GM21515 (cell line): Measurements from ENCODE around the gene KRABD2.
A peak's percentile ranks its signal among the peaks of the same experiment; 100 is the strongest.
"Not testable (repeated sequence)": the region's sequence is repeated elsewhere in the genome, so short reads cannot be mapped to it uniquely, and the experiment has no call there.

Experiments used
- ATAC-seq: cut with Tn5 transposase; IDR thresholded peaks from one replicate; pipeline ENCODE4 v1.9.1; 2021; ENCODE audit not compliant: unreplicated experiment

KRABD2 gene

DNA sequence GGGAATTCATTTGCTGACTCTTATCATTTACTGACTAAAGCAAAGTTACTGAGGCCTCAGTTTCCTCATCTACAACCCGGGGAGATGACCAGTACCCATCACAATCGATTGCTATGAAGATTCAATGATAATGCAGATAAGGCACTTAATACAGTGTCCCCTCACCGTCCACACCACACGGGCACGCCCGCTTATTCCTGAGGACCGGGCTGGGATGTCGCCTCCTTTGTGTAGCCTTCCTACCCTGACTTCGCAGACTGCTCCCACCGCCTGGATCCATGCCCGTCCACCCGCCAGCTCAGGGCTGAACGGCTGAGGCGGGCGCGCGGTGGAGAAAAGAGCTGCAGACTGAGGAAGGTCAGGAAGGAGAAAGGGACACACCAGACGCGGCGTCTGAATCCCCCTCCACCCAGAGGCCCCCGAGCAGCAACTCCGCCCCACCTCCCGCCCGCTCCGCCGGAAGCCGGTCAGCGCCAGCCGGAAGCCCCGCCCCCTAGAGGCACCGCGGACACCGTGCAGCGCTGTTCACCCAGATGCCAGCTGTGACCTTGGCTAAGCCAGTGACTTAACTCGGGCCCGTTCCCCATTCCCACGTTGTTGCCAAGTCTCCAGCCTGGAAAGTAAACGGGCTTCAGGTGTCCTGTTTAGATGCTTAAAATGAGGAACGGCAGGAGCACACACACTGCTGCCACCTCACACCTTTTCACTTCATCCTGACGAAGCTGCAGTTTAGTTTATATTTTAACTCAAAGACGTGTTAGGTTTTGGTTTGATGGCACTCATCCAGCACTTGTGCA, at the start of gene KRABD2:
Gene KRABD2, minus strand, starts transcription at position 434 of the 797 bp plus-strand sequence.
- ATAC-seq, result peak; percentile 91

DNA sequence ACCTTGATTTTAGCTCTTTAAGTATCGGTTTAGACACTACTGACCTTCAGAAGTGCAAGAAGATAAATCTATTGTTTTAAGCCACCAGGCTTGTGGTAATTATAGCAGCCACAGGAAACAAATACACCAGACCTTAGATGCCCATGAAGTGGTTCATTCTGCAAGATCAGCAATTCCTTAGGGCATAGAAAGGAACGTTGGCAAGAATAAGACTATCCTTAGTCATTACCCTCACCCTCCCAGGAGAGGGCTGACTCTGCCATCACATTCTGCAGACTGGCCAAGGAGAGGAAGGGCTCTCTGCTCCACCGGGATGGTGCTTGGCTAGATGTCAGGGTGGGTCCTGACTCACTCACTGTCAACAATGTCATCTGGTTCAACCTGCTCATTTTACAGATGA, 45.1 kb upstream of the KRABD2 start:
- ATAC-seq, result no peak

DNA sequence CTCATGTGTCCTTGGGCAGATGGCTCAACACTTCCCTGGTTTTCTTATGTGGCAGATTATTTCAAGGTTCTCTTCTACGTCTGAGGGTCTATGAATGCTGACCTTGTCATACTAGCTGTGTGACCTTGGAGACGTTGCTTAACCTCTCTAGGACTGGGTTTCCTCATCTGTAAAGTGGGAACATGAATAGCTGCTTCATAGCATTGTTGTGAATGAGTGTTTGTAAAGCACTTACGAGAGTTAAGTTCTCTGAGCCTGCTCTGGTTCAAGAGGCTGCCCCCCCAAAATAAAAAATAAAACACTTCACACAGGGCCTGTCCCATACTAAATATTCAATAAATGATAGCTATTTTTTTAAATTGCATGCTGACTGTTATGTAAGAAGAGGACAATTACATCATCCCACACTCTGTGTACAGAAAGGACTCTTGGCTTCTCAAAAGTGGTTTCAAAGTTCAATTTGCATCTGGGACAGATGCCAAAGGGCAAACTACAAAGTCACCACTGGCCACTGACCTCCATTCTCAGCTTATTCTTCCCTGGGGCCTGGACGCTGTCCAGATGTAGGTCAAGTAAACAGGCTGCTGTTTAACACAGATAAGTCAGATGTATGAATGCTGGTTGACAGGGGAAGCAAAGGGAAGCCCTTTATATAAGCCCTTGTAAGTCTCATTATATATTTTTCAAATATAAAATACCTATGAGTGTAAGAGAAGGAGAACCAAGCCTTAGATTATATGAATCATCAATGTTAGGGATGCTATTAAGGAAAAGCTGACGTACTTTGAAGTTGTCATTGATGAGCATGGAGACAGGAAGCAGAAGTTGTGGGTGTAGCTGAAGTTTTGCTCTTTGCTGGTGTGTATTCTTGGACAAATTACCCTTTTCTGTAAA, 43.8 kb upstream of the KRABD2 start:
- no peak for ATAC-seq

DNA sequence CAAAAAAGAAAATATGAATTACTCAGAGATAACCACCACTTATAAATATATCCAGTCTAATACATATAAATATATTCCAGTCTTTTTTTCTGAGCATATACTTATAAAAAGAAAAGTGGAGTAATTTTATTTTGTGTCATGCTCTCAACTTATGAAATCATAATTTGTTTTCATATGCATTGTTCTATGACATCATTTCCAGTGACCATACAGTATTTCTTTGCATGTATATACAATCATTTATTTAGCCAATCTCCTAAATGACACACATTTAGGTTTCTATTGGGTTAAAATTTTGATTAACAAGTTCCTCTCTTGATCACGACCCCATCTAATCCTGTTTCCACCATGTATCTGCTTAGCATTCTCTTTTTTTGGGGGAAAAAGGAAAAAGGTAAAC, 42.8 kb upstream of the KRABD2 start:
- no peak for ATAC-seq

DNA sequence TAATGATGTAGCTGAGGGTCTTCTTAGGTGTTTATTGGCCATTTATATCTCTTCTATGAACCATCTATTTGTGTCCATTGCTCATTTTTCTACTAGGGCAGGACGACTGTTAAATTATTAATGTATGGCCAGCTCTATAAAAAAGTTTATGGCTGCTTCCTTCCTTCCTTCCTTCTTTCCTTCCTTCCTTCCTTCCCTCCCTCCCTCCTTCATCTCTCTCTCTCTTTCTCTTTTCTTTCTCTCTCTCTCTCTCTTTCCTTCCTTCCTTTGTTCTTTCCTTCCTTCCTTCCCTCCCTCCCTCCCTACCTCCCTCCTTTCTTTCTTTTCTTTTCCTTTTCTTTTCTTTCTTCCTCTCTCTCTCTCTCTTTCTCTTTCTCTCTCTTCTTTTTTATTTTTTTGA, 42.0 kb upstream of the KRABD2 start:
- no peak for ATAC-seq

DNA sequence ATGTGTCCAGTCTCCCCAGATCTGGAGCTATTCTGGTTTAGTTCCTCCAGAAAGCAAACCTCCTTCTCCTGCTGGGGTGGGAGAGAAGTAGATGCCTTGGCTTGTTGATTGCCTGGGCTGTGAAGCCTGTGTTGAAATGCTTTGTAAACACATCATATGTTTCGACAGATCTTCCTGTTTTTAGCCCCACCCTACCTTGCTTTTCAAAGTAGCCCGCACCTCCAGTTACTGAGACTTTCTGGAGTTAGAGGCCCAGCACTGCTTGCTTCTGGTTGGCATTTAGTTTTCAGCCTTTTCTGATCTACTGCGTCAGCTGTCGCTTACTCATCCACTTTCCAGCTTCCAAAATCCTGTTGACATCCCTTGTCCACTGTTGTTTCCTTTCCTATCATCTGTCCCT, 41.3 kb upstream of the KRABD2 start:
- ATAC-seq, result no peak

DNA sequence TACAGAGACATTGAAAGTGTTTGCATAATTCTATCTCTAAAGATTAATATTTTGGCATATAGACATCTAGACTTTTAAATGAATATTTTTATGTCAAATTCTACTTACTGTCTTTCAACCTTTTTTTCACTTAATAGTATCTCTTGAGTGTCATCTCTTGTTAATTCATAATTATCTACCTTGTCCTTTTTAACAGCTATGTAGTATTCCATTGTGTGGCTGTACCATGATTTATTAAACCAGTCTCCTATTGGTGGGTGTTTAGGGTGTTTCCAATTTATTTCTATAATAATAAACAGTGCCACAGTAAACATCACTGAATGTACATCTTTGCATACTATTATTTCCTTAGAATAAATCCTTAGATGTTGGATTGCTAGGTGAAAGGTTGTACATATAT, 37.4 kb upstream of the KRABD2 start:
- no peak for ATAC-seq

DNA sequence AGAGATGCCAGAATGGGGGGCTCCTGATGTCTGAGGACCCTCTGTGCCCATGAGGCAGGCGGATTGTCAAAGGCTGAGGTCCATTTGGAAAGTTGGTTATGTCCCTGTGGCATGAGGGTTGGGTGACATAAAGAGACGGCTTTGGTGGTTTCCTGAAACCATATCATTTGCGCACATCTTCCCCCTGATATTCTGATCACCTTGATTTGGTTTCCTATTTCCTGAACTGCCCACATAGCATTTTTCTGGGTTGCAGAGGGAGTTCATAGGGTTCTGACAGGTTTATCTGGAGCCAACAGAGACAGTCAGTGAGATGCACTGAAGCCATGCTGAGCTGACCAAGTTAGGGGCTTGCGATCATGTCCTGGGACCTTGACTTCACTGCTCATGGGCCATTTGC, 36.8 kb upstream of the KRABD2 start:
- no peak for ATAC-seq

DNA sequence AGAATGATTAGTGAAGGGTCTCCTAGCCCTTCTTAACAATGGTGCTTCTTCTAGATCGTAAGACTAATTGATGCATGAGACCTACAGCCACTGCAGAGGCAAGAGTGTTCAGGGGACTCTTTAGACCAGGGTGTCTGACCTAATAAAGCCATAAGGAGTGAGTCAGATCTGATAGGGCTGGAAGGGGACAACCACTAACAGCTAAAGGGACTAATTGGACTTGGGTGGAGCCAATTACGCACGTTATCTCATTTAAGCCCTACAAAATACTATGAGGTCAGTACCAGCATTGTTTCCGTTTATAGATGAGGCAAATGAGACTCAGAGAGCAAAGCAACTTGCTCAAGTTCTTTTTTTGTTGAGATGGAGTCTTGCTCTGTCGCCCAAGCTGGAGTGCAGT, 35.6 kb upstream of the KRABD2 start:
- no peak for ATAC-seq

DNA sequence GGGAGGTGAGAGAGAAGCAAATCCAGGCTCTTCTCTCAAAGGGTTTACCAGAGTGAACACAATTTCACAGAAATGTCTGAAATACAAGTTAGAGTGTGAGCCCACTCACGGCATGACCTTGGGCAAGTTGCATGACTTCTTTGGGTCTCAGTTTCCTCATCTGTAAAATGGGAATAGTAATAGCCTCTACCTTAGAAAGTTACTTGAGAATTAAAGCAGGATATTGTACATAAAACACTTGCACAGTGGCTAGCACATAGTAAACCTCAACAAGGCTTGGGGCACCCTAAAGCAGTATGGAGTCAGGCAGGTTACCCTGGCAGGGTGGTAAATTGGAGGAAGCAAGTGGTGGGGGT, 34.4 kb upstream of the KRABD2 start:
- no peak for ATAC-seq

DNA sequence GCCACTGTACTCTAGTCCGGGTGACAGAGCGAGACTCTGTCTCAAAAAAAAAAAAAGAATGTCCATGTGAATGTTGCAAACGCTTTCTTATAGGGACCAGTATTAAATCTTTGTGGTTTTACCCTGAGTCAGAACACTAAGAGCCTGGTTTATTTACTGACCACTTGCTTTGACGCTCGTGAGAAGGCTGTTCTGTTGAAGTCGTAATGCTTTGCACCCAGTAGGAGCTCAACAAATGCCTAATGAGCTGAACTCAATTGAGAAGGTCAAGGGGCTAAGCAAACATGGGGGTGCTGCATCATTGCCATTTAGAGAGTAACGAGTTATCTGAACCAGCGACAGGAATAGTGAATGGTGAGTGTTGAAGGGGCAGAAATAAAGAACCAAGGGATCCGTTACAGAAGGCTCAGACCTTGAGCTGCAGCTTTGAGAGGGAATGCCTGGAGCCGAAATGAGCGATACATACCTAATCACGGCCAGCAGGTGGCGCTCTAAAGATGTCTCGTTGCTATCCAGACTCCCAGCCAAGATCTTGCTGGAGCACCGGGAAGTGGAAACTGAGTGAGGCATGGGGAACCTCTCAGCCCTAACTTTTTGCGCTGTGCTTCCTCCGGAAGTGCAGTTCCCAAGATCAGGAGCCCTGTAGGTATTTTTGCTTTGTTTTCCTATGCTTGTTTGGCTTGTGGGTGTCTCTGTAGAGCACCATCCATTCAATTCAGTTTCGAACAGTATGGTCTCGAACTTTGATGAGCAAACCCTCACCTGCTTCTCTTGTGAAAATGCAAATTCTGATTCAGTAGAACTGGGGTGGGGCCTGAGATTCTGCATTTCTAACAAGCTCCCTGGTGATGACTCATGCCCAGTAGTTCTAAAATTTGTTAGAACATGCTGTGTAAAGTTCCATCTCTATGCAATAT, 33.7 kb upstream of the KRABD2 start:
- ATAC-seq, result no peak

DNA sequence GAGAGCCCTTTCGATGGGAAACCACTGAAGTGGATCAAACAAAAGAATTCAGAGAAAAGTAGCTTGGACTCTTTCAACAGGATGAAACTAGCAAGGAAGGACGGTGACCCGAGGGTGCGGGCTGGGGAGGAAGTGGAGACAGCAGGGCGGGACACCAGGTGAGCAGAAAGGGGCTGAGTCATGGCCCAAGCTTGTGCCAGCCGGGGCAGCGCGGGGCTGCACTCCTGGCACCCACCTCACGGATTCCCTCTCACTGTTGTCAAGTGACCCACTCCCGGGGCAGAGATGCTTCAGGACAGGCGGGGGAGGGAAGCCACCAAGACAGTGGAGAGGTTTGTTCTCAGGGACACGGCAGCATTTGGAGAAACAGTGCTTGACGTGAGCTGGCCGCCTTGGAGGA, 31.9 kb upstream of the KRABD2 start:
- no peak for ATAC-seq

DNA sequence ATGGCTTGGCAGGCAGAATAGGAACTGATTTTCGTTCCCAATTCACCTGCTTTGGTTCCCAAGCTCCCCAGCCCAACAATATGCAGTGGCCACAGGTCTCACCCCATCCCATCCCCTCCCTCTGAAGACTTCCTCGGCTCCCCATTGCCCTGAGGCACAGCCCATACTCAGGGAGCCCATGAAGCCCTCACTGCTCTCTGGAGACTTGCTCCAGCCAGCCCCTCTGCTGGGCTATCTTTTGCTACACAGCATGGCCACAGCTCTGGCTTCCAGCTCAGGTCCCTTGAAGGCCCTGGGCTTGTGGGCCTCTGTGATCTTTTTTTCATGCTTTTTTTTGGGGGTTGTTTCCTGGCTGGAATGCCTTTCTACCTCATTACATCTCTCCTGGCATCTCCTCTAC, 29.7 kb upstream of the KRABD2 start:
- ATAC-seq, result no peak

DNA sequence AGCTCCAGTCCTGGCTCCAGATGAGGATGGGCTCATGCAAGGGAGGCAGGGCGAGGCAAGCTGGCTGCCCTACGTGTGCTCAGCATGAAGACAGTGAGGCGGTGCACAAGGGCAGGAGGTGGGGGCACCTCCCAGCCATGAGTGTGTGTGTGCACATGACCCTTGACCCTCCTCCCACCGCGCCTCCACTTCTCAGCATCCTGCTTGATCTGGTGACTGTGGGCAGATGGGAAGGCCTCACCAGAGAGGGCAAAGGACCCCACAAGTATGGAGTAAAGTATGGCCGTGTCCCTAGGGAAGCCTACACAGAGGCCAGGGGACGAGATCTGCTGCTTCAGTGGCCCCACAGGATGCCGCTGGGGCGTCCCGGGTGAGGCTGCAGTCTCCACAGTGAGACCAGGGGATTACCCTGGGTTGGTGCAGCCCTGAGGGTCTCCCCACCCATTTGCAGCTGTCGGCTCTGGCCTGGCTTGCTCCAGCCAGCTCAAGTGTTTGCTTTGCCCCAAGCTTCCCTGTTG, 29.1 kb upstream of the KRABD2 start:
- no peak for ATAC-seq

DNA sequence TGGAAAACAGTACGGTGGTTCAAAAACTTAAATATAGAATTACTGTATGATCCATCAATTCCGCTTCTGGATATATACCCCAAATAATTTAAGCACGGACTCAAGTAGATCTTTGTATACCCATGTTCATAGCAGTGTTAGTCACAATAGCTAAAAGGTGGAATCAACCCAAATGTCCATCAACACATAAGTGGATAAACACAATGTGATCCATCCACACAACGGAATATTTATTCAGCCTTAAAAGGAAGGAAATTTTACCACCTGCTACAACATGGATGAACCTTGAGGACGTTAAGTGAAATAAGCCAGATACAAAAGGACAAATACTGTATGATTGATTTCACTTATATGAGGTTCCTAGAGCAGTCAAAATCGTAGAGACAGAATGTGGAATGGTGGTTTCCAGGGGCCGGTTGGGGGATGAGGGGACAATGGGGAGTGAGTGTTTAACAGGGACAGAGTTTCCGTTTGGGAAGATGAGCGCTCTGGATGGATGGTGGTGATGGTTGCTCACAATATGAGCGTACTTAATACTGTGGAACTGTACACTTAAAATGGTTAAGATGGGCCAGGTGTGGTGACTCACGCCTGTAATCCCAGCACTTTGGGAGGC, 26.5 kb upstream of the KRABD2 start:
- ATAC-seq, result no peak

DNA sequence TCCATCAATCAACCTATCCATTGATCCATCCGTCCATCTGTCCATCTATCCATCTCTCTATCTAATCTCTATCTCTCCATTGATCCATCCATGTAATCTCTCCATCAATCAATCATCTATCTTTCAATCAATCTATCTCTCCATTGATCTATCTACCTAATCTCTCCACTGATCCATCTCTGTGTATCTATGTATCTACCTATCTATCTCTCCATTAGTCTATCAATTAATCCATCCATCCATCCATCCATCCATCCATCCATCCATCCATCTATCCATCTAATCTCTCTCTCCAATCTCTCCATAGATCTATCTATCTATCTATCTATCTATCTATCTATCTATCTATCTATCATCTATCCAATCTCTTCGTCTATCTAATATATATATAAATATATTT, 24.6 kb upstream of the KRABD2 start:
- no peak for ATAC-seq

DNA sequence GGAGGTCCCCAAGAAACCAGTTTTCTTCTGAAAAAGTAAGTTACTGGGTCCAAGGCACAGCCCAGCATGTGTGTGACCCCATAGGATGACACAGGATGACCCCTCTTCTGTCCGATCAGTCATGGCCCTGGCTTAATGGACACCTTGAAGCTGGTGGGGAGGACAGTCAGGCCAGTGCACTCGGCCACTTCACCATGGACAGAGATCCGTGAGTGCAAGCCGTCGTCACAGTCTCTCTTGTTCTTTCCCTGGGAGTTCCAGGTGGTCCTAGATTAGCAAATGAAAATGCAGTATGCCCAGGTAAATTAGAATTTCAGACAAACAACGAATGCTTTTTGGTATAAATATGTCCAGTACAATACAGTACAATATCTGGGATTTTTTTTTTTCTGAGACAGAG, 22.5 kb upstream of the KRABD2 start:
- ATAC-seq, result no peak

DNA sequence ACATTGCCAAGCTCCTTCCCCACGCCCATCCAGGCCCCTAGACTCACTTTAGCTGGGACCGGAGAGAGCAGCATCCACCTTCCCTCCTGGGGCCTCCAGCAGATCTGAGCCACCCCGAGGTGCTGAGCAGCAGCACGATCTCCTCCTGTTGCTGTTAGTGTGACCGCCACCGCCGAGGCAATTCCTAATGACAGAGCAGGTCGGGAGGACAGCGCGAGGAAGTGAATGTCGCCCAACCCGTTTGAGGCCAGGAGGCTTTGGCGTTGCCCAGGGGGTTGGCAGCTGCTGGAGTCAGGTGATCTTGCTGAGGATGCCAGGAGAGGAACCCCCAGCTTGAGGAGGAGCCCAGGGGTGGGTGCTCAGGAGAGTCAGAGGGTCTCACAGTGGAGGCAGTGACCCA, 21.1 kb upstream of the KRABD2 start, which contains the start of gene RNF222:
Gene RNF222, minus strand, starts transcription at position 192 of the 400 bp plus-strand sequence. CDS start 4,366 bp downstream, outside the sequence.
- no peak for ATAC-seq

DNA sequence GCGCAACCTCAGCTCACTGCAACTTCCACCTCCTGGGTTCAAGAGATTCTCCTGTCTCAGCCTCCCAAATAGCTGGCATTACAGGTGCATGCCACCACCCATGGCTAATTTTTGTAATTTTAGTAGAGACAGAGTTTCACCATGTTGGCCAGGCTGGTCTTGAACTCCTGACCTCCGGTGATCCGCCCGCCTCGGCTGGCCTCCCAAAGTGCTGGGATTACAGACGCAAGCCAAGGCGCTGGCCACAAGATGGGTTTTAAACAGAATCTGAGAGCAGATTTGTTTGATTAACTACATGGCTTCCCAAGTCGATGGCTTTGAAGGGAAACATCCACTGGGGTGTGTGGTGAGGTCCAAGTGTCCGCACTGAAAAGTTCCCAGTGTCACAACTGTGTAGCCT, 18.0 kb upstream of the KRABD2 start:
- ATAC-seq, result not testable (repeated sequence)

DNA sequence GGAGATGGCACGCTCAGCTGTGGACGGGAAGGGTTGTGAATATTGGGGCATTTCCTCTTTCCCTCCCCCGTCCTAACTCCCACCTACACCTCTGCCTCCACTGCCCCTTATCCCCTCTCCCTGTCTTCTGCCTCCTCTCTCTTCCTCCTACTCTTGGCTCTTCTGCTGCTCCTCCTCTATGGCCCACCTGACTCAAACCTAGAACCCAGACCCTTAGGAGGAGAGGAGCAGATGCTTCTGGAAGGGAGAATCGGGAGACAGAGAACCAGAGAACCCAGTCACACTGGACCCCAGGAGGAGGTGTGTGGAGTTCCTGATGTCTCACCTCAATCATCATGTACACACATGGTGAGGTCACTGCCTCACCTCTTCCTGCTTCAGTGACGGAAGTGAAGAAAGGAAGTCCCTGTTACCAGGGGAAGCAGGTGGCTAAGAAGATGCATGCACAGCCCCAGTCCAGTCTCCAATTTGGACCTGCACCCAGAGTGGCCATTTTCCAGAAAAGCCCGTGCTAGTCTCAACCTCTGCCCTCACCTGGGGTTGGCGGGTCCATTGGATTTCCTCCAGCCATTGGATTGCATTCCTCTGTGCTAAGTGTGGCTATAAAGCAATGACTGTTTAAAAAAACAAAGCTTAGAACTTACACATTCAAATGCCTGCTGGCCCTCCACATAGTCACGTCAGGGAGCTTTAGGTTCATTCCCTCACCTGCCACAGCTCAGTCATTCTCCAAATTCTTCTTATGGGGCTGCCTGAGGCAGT, 17.1 kb upstream of the KRABD2 start:
- ATAC-seq, result no peak
